ENCODE results near the gene SNU13. TPM values are rescaled to one million over a fixed set of nuclear protein-coding genes. Genes with fewer than 3 reads are reported as not detected.
"Not testable (repeated sequence)": the region's sequence is repeated elsewhere in the genome, so short reads cannot be mapped to it uniquely, and the experiment has no call there.

The SNU13 gene
- total and polyA plus RNA-seq, 2 donors (not counting 1 experiment from before 2014, with no cell fraction given): 99.0 to 114 TPM

GRCh38 chr22:41631115-41631514 lies 57.6 kb downstream of the SNU13 start:
- H3K27me3 Mint-ChIP-seq; H3K4me3 ChIP-seq (ENCODE audit: control extremely low read depth in 1 of 5, extremely low read depth in 1 of 5, insufficient read depth in 1 of 5, low read depth in 2 of 5, low read length in 4 of 5); H3K4me2 ChIP-seq (replicated peaks; ENCODE audit: low read depth, low read length, poor library complexity, severe bottlenecking); ATAC-seq (ENCODE audit: low read depth); H3K4me1 ChIP-seq (ENCODE audit: control insufficient read depth in 2 of 2, insufficient read depth in 2 of 2, low read length in 2 of 2); H3K27me3 ChIP-seq (replicated peaks in 1 of 4; ENCODE audit: control extremely low read depth in 1 of 4, control insufficient read depth in 3 of 4, insufficient read depth in 4 of 4, low read length in 3 of 4); H3K9me3 ChIP-seq (ENCODE audit: control extremely low read depth in 1 of 3, control insufficient read depth in 2 of 3, insufficient read depth in 1 of 3, low read length in 2 of 3); H3K9me3 Mint-ChIP-seq (ENCODE audit: insufficient read depth); DNase-seq; H3K4me3 Mint-ChIP-seq; H3K4me1 Mint-ChIP-seq; H2AFZ ChIP-seq (ENCODE audit: insufficient read depth, low read depth, low read length, poor library complexity, severe bottlenecking); intact Hi-C loops (cut with micrococcal nuclease); H3K27ac Mint-ChIP-seq; H3K27ac ChIP-seq (ENCODE audit: low read length in 2 of 2); CTCF ChIA-PET; POLR2A ChIA-PET; H3K9ac ChIP-seq (ENCODE audit: low read length): not testable (repeated sequence)
- peaks cover 58% of the 10 kb centered on the region for H4K20me1 ChIP-seq (ENCODE audit: control insufficient read depth, insufficient read depth, low read length, poor library complexity, severe bottlenecking)
- H3K36me3 ChIP-seq (replicated peaks in 1 of 2; ENCODE audit: control extremely low read depth in 1 of 2, control insufficient read depth in 1 of 2, extremely low read depth in 1 of 2, insufficient read depth in 2 of 2, low read length in 1 of 2): peaks cover 0 to 56% of the 10 kb centered on the region in 2 experiments
- WGBS (ENCODE audit: insufficient coverage): 100% methylated on average over 6 of the region's 28 CpGs
- H3K79me2 ChIP-seq (ENCODE audit: control insufficient read depth, insufficient read depth, low read length): peaks cover 47% of the 10 kb centered on the region

- H3K9me3 Mint-ChIP-seq (ENCODE audit: insufficient read depth): no peaks in the 10 kb centered on the region
- intact Hi-C loops (cut with micrococcal nuclease): loop anchor here (10.0 kb wide), 1 partner anchor 181 kb away; the partner anchor contains the start of gene TOB2
- no peak overlapping the region for H3K27ac Mint-ChIP-seq
- peaks cover 19% of the 10 kb centered on the region for H3K4me1 Mint-ChIP-seq
- H3K36me3 ChIP-seq (replicated peaks in 1 of 2; ENCODE audit: control extremely low read depth in 1 of 2, control insufficient read depth in 1 of 2, extremely low read depth in 1 of 2, insufficient read depth in 2 of 2, low read length in 1 of 2): peaks cover 0 to 61% of the 10 kb centered on the region in 2 experiments
- peaks cover 67% of the 10 kb centered on the region for H4K20me1 ChIP-seq (ENCODE audit: control insufficient read depth, insufficient read depth, low read length, poor library complexity, severe bottlenecking)
- no peak overlapping the region for H3K27ac ChIP-seq (ENCODE audit: low read length in 2 of 2)
- H2AFZ ChIP-seq (ENCODE audit: insufficient read depth, low read depth, low read length, poor library complexity, severe bottlenecking): no peak overlapping the region
- CTCF ChIA-PET: no interaction called here
- TF ChIP-seq EZH2 (IDR thresholded peaks at IDR 0.05; ENCODE audit: borderline replicate concordance, insufficient read depth, low read depth, low read length, poor library complexity, severe bottlenecking): no peak
- TF ChIP-seq CTCF (IDR thresholded peaks at IDR 0.05): no peak
- H3K27me3 Mint-ChIP-seq: no peaks in the 10 kb centered on the region
- H3K9ac ChIP-seq (ENCODE audit: low read length): no peak overlapping the region
- WGBS (ENCODE audit: insufficient coverage): 100% methylated on average over 1 of the region's 7 CpGs
- H3K4me3 ChIP-seq (ENCODE audit: control extremely low read depth in 1 of 5, extremely low read depth in 1 of 5, insufficient read depth in 1 of 5, low read depth in 2 of 5, low read length in 4 of 5): no peak overlapping the region
- POLR2A ChIA-PET: no interaction called here
- peaks cover 83% of the 10 kb centered on the region for H3K79me2 ChIP-seq (ENCODE audit: control insufficient read depth, insufficient read depth, low read length)
- no peak for ATAC-seq (ENCODE audit: low read depth)
- no peaks in the 10 kb centered on the region for H3K9me3 ChIP-seq (ENCODE audit: control extremely low read depth in 1 of 3, control insufficient read depth in 2 of 3, insufficient read depth in 1 of 3, low read length in 2 of 3)
- H3K27me3 ChIP-seq (replicated peaks in 1 of 4; ENCODE audit: control extremely low read depth in 1 of 4, control insufficient read depth in 3 of 4, insufficient read depth in 4 of 4, low read length in 3 of 4): no peaks in the 10 kb centered on the region
- no peak for DNase-seq
- H3K4me1 ChIP-seq (ENCODE audit: control insufficient read depth in 2 of 2, insufficient read depth in 2 of 2, low read length in 2 of 2): peaks cover 7 to 10% of the 10 kb centered on the region in 2 donors
- no peak overlapping the region for H3K4me2 ChIP-seq (replicated peaks; ENCODE audit: low read depth, low read length, poor library complexity, severe bottlenecking)
- no peak overlapping the region for H3K4me3 Mint-ChIP-seq
Measured at GRCh38 chr22:41625577-41625976, 63.1 kb downstream of the SNU13 start.

Small RNAs within 50 kb of the gene (small RNA-seq; reads per million reads assigned to genes)
- gene HMGN2P10 (ENCODE audit: insufficient read length, low read depth, low replicate concordance) (not detected), gene RF00019 (ENCODE audit: insufficient read length, low read depth, low replicate concordance) (not detected), gene RNU6-476P (ENCODE audit: insufficient read length, low read depth, low replicate concordance) (not detected), gene RNU6ATAC22P (ENCODE audit: insufficient read length, low read depth, low replicate concordance) (not detected)

Other genes starting within 250 kb of the SNU13 start
- gene TOB2, start 242.1 kb downstream of the SNU13 start, total RNA-seq: 51.5 and 56.0 TPM in 2 replicates
- 26.2 and 40.4 TPM in 2 replicates for gene TOB2, start 242.1 kb downstream of the SNU13 start, polyA plus RNA-seq
- 31.6 and 34.5 TPM in 2 replicates for gene PHF5A, start 220.2 kb downstream of the SNU13 start, total RNA-seq
- 29.4 and 62.1 TPM in 2 replicates for gene PHF5A, start 220.2 kb downstream of the SNU13 start, polyA plus RNA-seq
- 91.7 and 104 TPM in 2 replicates for gene ACO2, start 219.8 kb downstream of the SNU13 start, total RNA-seq
- 91.5 and 91.7 TPM in 2 replicates for gene ACO2, start 219.8 kb downstream of the SNU13 start, polyA plus RNA-seq
- 32.1 and 35.6 TPM in 2 replicates for gene POLR3H, start 144.4 kb downstream of the SNU13 start, total RNA-seq
- gene POLR3H, start 144.4 kb downstream of the SNU13 start, polyA plus RNA-seq: 10.3 and 12.4 TPM in 2 replicates
- gene CSDC2, start 127.9 kb downstream of the SNU13 start, total RNA-seq: not detected in 2 replicates
- not detected in 2 replicates for gene CSDC2, start 127.9 kb downstream of the SNU13 start, polyA plus RNA-seq
- gene PMM1, start 99.0 kb downstream of the SNU13 start, total RNA-seq: 22.1 and 23.3 TPM in 2 replicates
- 24.8 and 36.0 TPM in 2 replicates for gene PMM1, start 99.0 kb downstream of the SNU13 start, polyA plus RNA-seq
- gene DESI1, start 67.8 kb downstream of the SNU13 start, total RNA-seq: 25.5 and 26.3 TPM in 2 replicates
- 15.2 and 17.3 TPM in 2 replicates for gene DESI1, start 67.8 kb downstream of the SNU13 start, polyA plus RNA-seq
- 176 and 180 TPM in 2 replicates for gene XRCC6, start 67.6 kb downstream of the SNU13 start, total RNA-seq
- 55.4 and 58.2 TPM in 2 replicates for gene XRCC6, start 67.6 kb downstream of the SNU13 start, polyA plus RNA-seq
- 50.1 and 59.3 TPM in 2 replicates for gene MEI1, start 10.6 kb upstream of the SNU13 start, total RNA-seq
- 40.3 and 64.8 TPM in 2 replicates for gene MEI1, start 10.6 kb upstream of the SNU13 start, polyA plus RNA-seq
- 17.4 and 18.1 TPM in 2 replicates for gene CCDC134, start 111.8 kb upstream of the SNU13 start, total RNA-seq
- gene CCDC134, start 111.8 kb upstream of the SNU13 start, polyA plus RNA-seq: 4.4 and 5.0 TPM in 2 replicates
- gene SREBF2, start 144.2 kb upstream of the SNU13 start, total RNA-seq: 287 and 304 TPM in 2 replicates
- 106 and 116 TPM in 2 replicates for gene SREBF2, start 144.2 kb upstream of the SNU13 start, polyA plus RNA-seq
- gene SHISA8, start 226.2 kb upstream of the SNU13 start, total RNA-seq: 46.5 and 54.1 TPM in 2 replicates
- gene SHISA8, start 226.2 kb upstream of the SNU13 start, polyA plus RNA-seq: 5.1 and 22.4 TPM in 2 replicates
- 646 and 651 TPM in 2 replicates for gene TNFRSF13C, start 237.9 kb upstream of the SNU13 start, total RNA-seq
- 221 and 227 TPM in 2 replicates for gene TNFRSF13C, start 237.9 kb upstream of the SNU13 start, polyA plus RNA-seq

Data from B cell (primary cell).